ENCODE results near the gene GPHN. TPM values are rescaled to one million over a fixed set of nuclear protein-coding genes. Genes with fewer than 3 reads are reported as not detected.
"Not testable (repeated sequence)": the region's sequence is repeated elsewhere in the genome, so short reads cannot be mapped to it uniquely, and the experiment has no call there.

The GPHN gene
- total RNA-seq, 2 donors from 2014 or later = 13.5 to 18.7 TPM

- H3K36me3 ChIP-seq = no peaks in the 10 kb centered on the region
- intact Hi-C loops (cut with DNase I) = no loop called here
- 78% methylated on average over 2 of the region's 2 CpGs for WGBS
- H3K27ac ChIP-seq = no peak overlapping the region
- H3K27me3 ChIP-seq (replicated peaks; ENCODE audit: insufficient read depth) = no peaks in the 10 kb centered on the region
- H3K4me1 ChIP-seq (replicated peaks) = no peaks in the 10 kb centered on the region
- DNase-seq (ENCODE audit: low spot score) = no peak
- TF ChIP-seq POLR2A (IDR thresholded peaks at IDR 0.05) (no peak), CTCF (IDR thresholded peaks at IDR 0.05) (no peak), POLR2AphosphoS5 (IDR thresholded peaks at IDR 0.05) (no peak)
- H3K9me3 ChIP-seq = no peaks in the 10 kb centered on the region
- no peak overlapping the region for H3K4me3 ChIP-seq
Measured at GRCh38 chr14:66496911-66497310, 11.0 kb upstream of the GPHN start.

- DNase-seq (ENCODE audit: low spot score) = no peak
- Histone ChIP-seq H3K9me3 (no peaks in the 10 kb centered on the region), H3K27me3 (replicated peaks; ENCODE audit: insufficient read depth) (no peaks in the 10 kb centered on the region), H3K4me3 (no peak overlapping the region), H3K27ac (no peak overlapping the region), H3K36me3 (no peaks in the 10 kb centered on the region), H3K4me1 (replicated peaks) (no peaks in the 10 kb centered on the region)
- intact Hi-C loops (cut with DNase I) = no loop called here
- no peak for TF ChIP-seq CTCF (IDR thresholded peaks at IDR 0.05)
- TF ChIP-seq POLR2A (IDR thresholded peaks at IDR 0.05) = no peak
- TF ChIP-seq POLR2AphosphoS5 (IDR thresholded peaks at IDR 0.05) = no peak
- 75% methylated on average over 3 of the region's 3 CpGs for WGBS
Measured at GRCh38 chr14:66498311-66498710, 9.6 kb upstream of the GPHN start.

- TF ChIP-seq CTCF (IDR thresholded peaks at IDR 0.05) (no peak), POLR2AphosphoS5 (IDR thresholded peaks at IDR 0.05) (no peak), POLR2A (IDR thresholded peaks at IDR 0.05) (no peak)
- 82% methylated on average over 4 of the region's 4 CpGs for WGBS
- no peak for DNase-seq (ENCODE audit: low spot score)
Measured at GRCh38 chr14:66501592-66501991, 6.4 kb upstream of the GPHN start.

GRCh38 chr14:66502836-66503235, 5.1 kb upstream of the GPHN start:
- DNase-seq (ENCODE audit: low spot score); H3K27me3 ChIP-seq (replicated peaks; ENCODE audit: insufficient read depth); H3K36me3 ChIP-seq; H3K4me3 ChIP-seq; H3K27ac ChIP-seq; intact Hi-C loops (cut with DNase I); H3K4me1 ChIP-seq (replicated peaks); H3K9me3 ChIP-seq: not testable (repeated sequence)
- 87% methylated on average over 5 of the region's 5 CpGs for WGBS

More at GRCh38 chr14:66501592-66501991, 6.4 kb upstream of the GPHN start:
- Histone ChIP-seq H3K4me3 (no peak overlapping the region), H3K27ac (no peak overlapping the region), H3K4me1 (replicated peaks) (no peaks in the 10 kb centered on the region), H3K9me3 (no peaks in the 10 kb centered on the region), H3K36me3 (no peaks in the 10 kb centered on the region), H3K27me3 (replicated peaks; ENCODE audit: insufficient read depth) (no peaks in the 10 kb centered on the region)
- intact Hi-C loops (cut with DNase I) = no loop called here

GRCh38 chr14:66503532-66503931, 4.4 kb upstream of the GPHN start:
- Histone ChIP-seq H3K36me3 (no peaks in the 10 kb centered on the region), H3K4me1 (replicated peaks) (no peaks in the 10 kb centered on the region), H3K9me3 (no peaks in the 10 kb centered on the region), H3K4me3 (no peak overlapping the region), H3K27ac (no peak overlapping the region), H3K27me3 (replicated peaks; ENCODE audit: insufficient read depth) (no peaks in the 10 kb centered on the region)
- intact Hi-C loops (cut with DNase I) = no loop called here
- 17% methylated on average over 1 of the region's 1 CpG for WGBS
- no peak for DNase-seq (ENCODE audit: low spot score)
- TF ChIP-seq POLR2AphosphoS5 (IDR thresholded peaks at IDR 0.05) = no peak
- TF ChIP-seq CTCF (IDR thresholded peaks at IDR 0.05) = no peak
- TF ChIP-seq POLR2A (IDR thresholded peaks at IDR 0.05) = no peak

All from prostate gland (tissue), 2 donors.